GM19043 (cell line): ENCODE data around the gene DNAJA4.
"Not testable (repeated sequence)": the region's sequence is repeated elsewhere in the genome, so short reads cannot be mapped to it uniquely, and the experiment has no call there.

ENCODE experiments used
- ATAC-seq: cut with Tn5 transposase; IDR thresholded peaks from one replicate; pipeline ENCODE4 v1.9.1; 2021; ENCODE audit warnings: low read depth; ENCODE audit not compliant: unreplicated experiment

Gene DNAJA4

DNA sequence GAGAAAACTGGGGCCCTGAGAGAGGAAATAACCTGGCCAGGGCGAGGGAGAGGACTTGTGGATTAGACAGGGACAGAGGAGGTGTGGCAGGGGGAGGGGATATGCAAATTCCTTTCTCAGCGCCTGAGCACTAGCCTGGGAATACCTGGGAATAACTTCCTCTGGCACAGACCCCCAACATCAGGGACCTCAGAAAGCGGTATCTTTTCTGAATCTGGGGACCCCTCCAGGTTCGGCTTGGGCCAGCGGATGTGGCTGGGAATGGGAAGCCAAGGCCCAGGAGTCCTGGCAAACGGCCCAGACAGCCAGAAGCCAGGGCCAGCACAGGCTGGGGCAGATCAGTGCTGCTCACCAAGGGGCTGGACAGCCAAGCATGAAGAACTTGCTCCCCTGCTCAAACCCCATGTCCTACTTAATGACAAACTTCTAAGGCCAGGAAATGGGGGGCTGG is 20.8 kb upstream of the DNAJA4 start:
- no peak for ATAC-seq

DNA sequence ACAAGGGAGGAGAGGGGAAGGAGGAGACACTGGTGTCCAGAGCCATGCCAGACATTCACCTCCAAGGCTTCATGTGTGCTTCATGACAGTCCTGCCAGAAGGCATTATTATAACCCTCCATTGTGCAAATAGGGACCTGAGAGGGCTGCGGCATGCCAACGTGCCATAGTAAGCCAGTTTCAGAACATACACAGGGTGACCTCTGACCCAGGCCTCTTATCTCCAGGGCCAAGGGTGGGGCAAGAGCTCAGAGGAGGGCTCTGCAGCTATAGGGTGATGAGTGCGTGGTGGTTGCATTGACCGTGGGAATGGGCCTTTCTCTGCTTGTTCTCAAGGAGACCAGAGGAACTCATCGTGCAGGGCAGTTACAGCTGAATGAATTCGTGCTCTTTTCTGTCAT is 20.3 kb upstream of the DNAJA4 start:
- ATAC-seq, result no peak

- ATAC-seq, result no peak
Observed at GRCh38 chr15:78244893-78245292, 19.5 kb upstream of the DNAJA4 start.

DNA sequence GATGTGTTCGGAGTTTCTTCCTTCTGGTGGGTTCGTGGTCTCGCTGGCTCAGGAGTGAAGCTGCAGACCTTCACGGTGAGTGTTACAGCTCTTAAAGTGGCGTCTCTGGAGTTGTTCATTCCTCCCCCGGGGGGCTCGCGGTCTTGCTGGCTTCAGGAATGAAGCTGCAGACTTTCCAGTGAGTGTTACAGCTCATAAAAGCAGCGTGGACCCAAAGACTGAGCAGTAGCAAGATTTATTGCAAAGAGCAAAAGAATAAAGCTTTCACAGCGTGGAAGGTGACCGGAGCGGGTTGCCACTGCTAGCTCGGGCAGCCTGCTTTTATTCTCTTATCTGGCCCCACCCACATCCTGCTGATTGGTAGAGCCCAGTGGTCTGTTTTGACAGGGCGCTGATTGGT is 19.0 kb upstream of the DNAJA4 start:
- ATAC-seq, result not testable (repeated sequence)

GRCh38 chr15:78245976-78246620 is 18.3 kb upstream of the DNAJA4 start:
- ATAC-seq, result not testable (repeated sequence)

DNA sequence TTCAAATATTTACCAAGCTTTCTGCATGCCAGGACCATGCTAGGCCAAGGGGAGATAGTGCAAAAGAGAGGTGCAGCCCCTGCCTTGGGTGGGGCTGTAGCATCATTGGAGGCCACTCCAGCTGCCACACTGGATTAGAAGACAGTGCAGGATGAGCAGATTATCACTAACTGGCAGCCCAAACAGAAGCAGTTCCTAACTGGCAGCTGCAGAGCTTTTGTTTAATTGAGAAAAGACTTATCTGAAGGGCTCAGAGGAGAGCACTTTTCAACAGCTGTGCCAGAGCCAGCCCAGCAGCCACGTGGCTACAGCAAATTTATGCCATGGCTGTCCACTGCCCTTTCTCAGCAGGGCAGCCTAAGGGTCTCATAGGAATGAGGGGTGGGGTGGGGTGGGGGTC is 16.5 kb upstream of the DNAJA4 start:
- no peak for ATAC-seq

- no peak for ATAC-seq
Observed at GRCh38 chr15:78249131-78249530, 15.2 kb upstream of the DNAJA4 start.

- no peak for ATAC-seq
Observed at GRCh38 chr15:78251136-78251535, 13.2 kb upstream of the DNAJA4 start.

GRCh38 chr15:78255421-78256043 is 8.8 kb upstream of the DNAJA4 start:
- no peak for ATAC-seq

DNA sequence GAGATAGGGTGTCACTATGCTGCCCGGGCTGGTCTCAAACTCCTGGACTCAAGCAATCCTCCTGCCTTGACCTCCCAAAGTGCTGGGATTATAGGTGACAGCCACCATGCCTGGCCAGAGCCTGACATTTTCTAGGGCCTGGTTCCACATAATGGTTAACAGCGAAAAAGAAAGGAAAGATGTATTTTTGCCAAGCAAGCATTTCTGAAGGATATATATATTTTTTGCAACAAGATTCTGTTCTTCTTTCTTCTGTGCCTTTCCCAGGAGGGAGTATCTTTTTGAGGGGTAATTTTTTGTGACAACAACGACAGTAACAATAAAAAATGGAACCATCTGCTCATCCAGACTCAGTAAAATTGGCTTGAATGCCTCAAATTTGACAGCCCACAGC is 8.3 kb upstream of the DNAJA4 start:
- no peak for ATAC-seq

DNA sequence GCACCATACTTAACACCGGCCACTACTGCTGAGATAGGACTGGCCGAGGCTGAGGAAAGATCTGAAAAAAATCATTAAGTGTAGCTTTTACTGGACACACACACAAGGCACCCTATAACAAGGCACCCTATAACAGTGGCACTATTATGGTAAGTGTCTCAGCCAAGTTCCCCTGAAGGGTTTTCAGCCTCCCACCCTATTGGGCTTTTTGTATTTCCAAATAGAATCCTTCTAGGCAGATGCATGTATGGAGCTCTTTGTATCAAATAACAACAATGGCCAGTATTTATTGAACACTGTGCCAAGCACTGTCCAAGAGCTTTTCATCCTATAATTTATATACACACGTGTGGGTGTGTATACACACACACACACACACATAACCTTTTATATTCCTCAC is 6.7 kb upstream of the DNAJA4 start:
- no peak for ATAC-seq

- no peak for ATAC-seq
Observed at GRCh38 chr15:78259232-78259631, 5.1 kb upstream of the DNAJA4 start.

- ATAC-seq, result no peak
Observed at GRCh38 chr15:78260489-78260888, 3.9 kb upstream of the DNAJA4 start.

- no peak for ATAC-seq
Observed at GRCh38 chr15:78261062-78261461, 3.3 kb upstream of the DNAJA4 start.

DNA sequence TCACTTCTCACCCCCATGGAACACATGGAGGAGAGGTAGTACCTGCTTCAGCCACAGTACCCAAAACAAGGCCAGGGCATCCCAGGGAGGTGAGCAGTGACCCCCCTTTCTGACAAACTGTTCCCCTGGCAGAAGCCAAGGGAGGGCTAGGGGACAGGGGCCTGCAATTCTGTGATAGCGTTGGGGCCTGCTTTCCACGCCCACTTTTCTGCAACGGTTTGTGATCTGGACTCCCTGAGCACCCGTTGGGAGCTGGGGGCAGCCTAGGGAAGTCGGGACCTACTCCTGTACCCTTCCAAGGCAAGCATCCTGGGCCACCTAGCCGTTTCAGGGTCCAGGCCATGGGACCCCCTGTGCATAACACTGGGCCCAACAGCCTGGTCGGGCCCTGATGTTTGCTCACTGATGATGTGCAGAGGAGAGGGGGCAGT is 996 bp upstream of the DNAJA4 start:
- no peak for ATAC-seq

DNA sequence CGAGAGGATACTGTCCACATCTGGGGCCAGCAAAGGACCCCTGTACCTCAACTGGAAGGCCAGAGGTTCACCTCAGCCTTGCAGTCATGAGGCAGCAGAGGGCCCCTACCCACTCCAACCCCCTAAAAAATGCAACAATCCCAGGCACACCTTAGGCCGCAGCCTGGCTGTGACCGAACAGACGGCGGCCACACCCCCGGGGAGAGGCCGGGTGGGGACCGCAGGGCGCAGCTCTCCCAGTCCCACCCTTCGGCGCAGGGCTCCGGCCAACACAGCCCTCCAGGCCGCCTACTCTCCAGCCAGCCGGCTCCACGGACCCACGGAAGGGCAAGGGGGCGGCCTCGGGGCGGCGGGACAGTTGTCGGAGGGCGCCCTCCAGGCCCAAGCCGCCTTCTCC is 457 bp upstream of the DNAJA4 start:
- no peak for ATAC-seq

DNA sequence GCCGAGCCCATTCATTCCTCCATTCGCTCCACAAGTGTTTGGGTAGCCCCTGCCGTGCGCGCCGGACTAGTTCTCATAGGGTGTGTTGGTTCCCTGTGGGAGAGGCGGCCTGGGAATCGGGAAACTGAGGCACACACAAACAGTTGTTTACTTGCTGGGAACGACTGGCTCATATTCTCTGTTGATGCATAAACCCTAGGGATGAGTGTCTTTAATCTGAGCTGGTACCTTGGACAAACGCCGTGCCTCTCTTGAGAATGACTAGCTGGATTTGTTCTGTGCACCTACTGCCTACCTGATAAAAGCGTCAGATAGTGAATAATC is 737 bp downstream of the DNAJA4 start:
- ATAC-seq, result no peak

DNA sequence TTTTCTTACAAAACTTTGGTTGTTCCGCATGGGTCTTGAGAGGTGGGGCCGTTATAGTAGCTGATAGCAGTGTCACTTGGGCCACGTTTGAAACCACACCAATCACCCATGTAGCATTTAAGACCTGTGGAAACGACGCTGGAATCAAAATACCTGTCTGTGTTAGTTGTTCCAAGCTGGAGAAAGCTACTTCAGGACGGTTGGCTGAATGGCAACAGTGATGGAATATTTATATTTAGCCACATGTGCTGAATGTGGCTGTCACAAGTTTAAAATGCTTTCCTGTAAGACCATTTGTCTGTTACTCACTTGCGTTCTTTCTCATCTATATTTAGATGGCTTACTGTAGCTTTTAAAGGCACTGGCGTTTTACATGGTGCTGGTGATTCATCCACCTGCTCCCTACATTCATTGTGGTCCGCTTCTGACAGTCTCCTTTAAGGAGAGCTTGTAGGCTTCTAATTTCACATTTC is 1.4 kb downstream of the DNAJA4 start:
- no peak for ATAC-seq

- no peak for ATAC-seq
Observed at GRCh38 chr15:78266229-78266628, 1.9 kb downstream of the DNAJA4 start.

DNA sequence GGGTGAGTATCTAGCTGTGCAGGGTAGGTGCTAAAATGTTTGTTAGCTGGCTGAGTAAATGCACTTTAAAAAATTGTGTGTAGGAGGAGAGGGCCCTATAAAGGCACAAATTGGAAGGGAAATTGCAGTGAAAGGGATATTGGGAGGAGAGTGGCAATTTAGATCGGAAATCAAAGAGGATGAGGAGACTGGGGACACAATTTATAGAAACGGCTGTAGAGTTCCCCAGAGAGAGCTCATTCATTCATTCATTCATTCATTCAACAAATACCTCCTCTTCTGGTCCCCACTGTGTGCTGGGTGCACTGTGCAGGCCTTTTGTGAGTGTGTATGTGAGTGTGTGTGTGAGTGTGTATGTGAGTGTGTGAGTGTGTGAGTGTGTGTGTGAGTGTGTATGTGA is 2.4 kb downstream of the DNAJA4 start:
- ATAC-seq, result no peak

GRCh38 chr15:78272316-78272715 is 8.0 kb downstream of the DNAJA4 start:
- no peak for ATAC-seq

GRCh38 chr15:78272776-78273175 is 8.4 kb downstream of the DNAJA4 start:
- no peak for ATAC-seq

GRCh38 chr15:78274994-78275393 is 10.6 kb downstream of the DNAJA4 start:
- ATAC-seq, result no peak
